ENCODE measurements around the gene AKAIN1.

Gene AKAIN1

DNA sequence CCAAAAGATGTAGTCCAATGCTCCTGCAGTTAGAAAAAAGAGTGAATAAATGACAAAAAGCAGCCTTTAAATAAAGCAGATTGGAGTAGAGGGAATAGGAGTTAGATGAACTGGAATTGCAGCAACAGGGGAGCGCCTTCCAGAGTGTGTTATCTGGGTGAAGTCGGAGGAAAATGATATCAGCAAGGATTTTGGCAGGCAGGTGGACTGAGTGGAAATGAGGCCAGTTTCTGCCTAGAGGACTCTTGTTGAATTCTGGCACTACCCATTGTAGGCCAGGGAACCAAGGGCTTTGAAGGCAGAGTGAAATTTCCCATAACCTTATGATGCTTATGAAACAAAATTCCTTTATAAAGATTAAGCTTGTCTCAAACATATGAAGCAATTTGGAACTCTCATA, 59.8 kb downstream of the AKAIN1 start:
- TF ChIP-seq SIN3A (IDR thresholded peaks at IDR 0.05; ENCODE audit: borderline replicate concordance, insufficient read depth, low read length) (no peak), FOXP2 (optimal IDR thresholded peaks at IDR 0.05; ENCODE audit: borderline replicate concordance, extremely low read depth, extremely low read length, insufficient read depth) (no peak), POLR2AphosphoS5 (IDR thresholded peaks at IDR 0.05; ENCODE audit: low read depth, low read length) (no peak), TAF1 (IDR thresholded peaks at IDR 0.05; ENCODE audit: borderline replicate concordance, insufficient read depth, low read length) (no peak)
- TF ChIP-seq, protein P1, sequence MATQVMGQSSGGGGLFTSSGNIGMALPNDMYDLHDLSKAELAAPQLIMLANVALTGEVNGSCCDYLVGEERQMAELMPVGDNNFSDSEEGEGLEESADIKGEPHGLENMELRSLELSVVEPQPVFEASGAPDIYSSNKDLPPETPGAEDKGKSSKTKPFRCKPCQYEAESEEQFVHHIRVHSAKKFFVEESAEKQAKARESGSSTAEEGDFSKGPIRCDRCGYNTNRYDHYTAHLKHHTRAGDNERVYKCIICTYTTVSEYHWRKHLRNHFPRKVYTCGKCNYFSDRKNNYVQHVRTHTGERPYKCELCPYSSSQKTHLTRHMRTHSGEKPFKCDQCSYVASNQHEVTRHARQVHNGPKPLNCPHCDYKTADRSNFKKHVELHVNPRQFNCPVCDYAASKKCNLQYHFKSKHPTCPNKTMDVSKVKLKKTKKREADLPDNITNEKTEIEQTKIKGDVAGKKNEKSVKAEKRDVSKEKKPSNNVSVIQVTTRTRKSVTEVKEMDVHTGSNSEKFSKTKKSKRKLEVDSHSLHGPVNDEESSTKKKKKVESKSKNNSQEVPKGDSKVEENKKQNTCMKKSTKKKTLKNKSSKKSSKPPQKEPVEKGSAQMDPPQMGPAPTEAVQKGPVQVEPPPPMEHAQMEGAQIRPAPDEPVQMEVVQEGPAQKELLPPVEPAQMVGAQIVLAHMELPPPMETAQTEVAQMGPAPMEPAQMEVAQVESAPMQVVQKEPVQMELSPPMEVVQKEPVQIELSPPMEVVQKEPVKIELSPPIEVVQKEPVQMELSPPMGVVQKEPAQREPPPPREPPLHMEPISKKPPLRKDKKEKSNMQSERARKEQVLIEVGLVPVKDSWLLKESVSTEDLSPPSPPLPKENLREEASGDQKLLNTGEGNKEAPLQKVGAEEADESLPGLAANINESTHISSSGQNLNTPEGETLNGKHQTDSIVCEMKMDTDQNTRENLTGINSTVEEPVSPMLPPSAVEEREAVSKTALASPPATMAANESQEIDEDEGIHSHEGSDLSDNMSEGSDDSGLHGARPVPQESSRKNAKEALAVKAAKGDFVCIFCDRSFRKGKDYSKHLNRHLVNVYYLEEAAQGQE (IDR thresholded peaks at IDR 0.05; ENCODE audit: insufficient read depth in 1 of 2, low read depth in 2 of 2, low read length in 2 of 2) = no peak

DNA sequence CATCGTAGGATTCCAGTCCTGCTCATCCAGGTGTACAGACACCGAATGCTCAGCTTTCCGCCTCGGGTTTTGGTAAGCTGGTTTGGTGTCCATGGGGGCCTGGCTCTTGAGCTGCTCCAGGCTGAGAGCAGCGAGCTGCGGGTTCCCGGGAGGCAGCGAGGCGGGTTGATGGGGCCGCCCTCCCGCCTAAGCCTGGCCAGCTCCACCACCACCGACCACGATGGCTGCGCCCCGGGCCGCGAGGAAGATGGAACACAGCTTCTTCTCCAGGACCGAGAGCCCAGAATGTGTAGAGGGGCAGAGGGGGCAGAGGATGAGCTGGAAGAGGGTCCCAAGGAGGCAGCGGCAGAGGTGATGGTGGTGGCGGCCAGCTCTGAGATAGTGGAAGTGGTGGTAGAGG, 64.1 kb downstream of the AKAIN1 start:
- TF ChIP-seq, protein P1 (IDR thresholded peaks at IDR 0.05; ENCODE audit: insufficient read depth in 1 of 2, low read depth in 2 of 2, low read length in 2 of 2) = no peak
- no peak for TF ChIP-seq POLR2AphosphoS5 (IDR thresholded peaks at IDR 0.05; ENCODE audit: low read depth, low read length)

DNA sequence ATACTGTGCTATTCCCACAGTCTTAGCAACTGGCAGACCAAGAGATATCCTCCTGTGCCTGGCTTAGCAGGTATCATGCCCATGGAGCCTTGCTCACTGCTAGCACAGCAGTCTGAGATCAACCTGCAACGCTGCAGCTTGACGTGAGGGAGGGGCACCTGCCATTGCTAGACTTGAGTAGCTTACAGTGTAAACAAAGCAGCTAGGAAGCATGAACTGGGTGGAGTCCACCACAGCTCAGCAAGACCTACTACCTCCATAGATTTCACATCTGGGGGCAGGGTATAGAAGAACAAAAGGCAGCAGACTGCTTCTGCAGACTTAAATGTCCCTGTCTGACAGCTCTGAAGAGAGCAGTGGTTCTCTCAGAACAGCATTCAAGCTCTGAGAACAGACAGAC, 74.8 kb downstream of the AKAIN1 start:
- TF ChIP-seq POLR2AphosphoS5 (IDR thresholded peaks at IDR 0.05; ENCODE audit: low read depth, low read length) (no peak), SIN3A (IDR thresholded peaks at IDR 0.05; ENCODE audit: borderline replicate concordance, insufficient read depth, low read length) (no peak), TAF1 (IDR thresholded peaks at IDR 0.05; ENCODE audit: borderline replicate concordance, insufficient read depth, low read length) (no peak), FOXP2 (optimal IDR thresholded peaks at IDR 0.05; ENCODE audit: borderline replicate concordance, extremely low read depth, extremely low read length, insufficient read depth) (no peak)
- TF ChIP-seq, protein P1 (IDR thresholded peaks at IDR 0.05; ENCODE audit: insufficient read depth in 1 of 2, low read depth in 2 of 2, low read length in 2 of 2) = no peak

DNA sequence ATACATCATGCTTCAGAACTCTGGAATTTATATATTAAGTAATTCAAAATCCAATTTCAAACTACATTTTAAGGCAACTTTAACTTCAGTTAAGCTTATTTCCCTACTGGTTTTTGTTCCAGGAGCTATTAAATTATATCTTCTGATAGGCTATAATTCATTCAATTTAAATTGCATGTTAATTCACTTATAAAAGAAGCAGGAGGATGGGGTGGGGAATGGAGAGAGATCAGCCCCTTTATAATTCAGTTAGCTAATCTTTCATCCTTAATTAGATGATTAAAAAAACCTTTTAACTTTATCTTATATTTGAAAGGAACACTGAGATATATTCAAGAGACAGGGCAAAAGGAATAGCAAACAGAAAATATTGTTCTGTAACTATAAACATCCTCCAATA, 86.8 kb downstream of the AKAIN1 start:
- TF ChIP-seq SIN3A (IDR thresholded peaks at IDR 0.05; ENCODE audit: borderline replicate concordance, insufficient read depth, low read length) = no peak
- TF ChIP-seq, protein P1 (IDR thresholded peaks at IDR 0.05; ENCODE audit: insufficient read depth in 1 of 2, low read depth in 2 of 2, low read length in 2 of 2) = no peak
- TF ChIP-seq FOXP2 (optimal IDR thresholded peaks at IDR 0.05; ENCODE audit: borderline replicate concordance, extremely low read depth, extremely low read length, insufficient read depth) = no peak
- TF ChIP-seq POLR2AphosphoS5 (IDR thresholded peaks at IDR 0.05; ENCODE audit: low read depth, low read length) = no peak
- TF ChIP-seq TAF1 (IDR thresholded peaks at IDR 0.05; ENCODE audit: borderline replicate concordance, insufficient read depth, low read length) = no peak

DNA sequence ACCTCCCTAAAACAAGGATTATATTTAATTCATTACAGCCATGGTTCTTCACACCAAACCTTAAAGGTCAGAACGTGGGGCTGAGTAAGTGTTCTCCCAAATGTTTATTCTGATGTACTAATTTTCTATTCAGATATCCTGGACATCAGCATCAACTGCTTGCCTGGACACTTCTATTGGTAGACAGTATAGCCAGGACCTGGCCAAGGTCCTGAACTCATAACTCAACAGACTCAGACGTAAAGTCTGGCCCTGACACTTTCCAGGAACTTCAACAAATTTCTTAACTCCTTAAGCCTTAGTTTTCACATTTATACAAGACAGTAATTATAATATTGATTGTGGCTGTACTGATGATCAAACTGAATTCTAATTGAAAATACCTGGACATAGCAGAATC, 89.1 kb downstream of the AKAIN1 start:
- TF ChIP-seq FOXP2 (optimal IDR thresholded peaks at IDR 0.05; ENCODE audit: borderline replicate concordance, extremely low read depth, extremely low read length, insufficient read depth) = no peak
- no peak for TF ChIP-seq TAF1 (IDR thresholded peaks at IDR 0.05; ENCODE audit: borderline replicate concordance, insufficient read depth, low read length)
- TF ChIP-seq POLR2AphosphoS5 (IDR thresholded peaks at IDR 0.05; ENCODE audit: low read depth, low read length) = no peak
- TF ChIP-seq, protein P1 (IDR thresholded peaks at IDR 0.05; ENCODE audit: insufficient read depth in 1 of 2, low read depth in 2 of 2, low read length in 2 of 2) = peak; percentile 74 to 96
- no peak for TF ChIP-seq SIN3A (IDR thresholded peaks at IDR 0.05; ENCODE audit: borderline replicate concordance, insufficient read depth, low read length)
